Ishikawa (cell line): ENCODE measurements around the gene UBL5.

Experiments used
- CEBPB ChIP-seq: IDR thresholded peaks from 2 replicates; pipeline ENCODE4 v1.6.1; 2012
- CREB1 ChIP-seq: IDR thresholded peaks from 2 replicates; pipeline ENCODE4 v1.6.1; 2012; ENCODE audit warnings: low read depth
- EGR1 ChIP-seq: IDR thresholded peaks from 2 replicates; pipeline ENCODE4 v1.6.1; 2012
- EP300 ChIP-seq: IDR thresholded peaks from 2 replicates; pipeline ENCODE4 v1.6.1; 2012; ENCODE audit warnings: borderline replicate concordance
- FOXM1 ChIP-seq: IDR thresholded peaks from 2 replicates; pipeline ENCODE4 v1.6.1; 2012; ENCODE audit warnings: low read depth, borderline replicate concordance
- MAX ChIP-seq: IDR thresholded peaks from 2 replicates; pipeline ENCODE4 v1.6.1; 2012
- NFIC ChIP-seq: IDR thresholded peaks from 2 replicates; pipeline ENCODE4 v1.6.1; 2012
- RAD21 ChIP-seq: IDR thresholded peaks from 2 replicates; pipeline ENCODE4 v1.6.1; 2012; ENCODE audit warnings: low read depth
- REST ChIP-seq: IDR thresholded peaks from 2 replicates; pipeline ENCODE4 v1.6.1; 2012; ENCODE audit warnings: low read depth, mild to moderate bottlenecking
- TAF1 ChIP-seq: IDR thresholded peaks from 2 replicates; pipeline ENCODE4 v1.6.1; 2012; ENCODE audit warnings: low read depth, mild to moderate bottlenecking
- TCF12 ChIP-seq: IDR thresholded peaks from 2 replicates; pipeline ENCODE4 v1.6.1; 2012; ENCODE audit warnings: low read depth
- TEAD4 ChIP-seq: IDR thresholded peaks from 2 replicates; pipeline ENCODE4 v1.6.1; 2012
- USF1 ChIP-seq: IDR thresholded peaks from 2 replicates; pipeline ENCODE4 v1.6.1; 2012
- YY1 ChIP-seq: IDR thresholded peaks from 2 replicates; pipeline ENCODE4 v1.6.1; 2012; ENCODE audit warnings: low read depth
- ZBTB7A ChIP-seq: IDR thresholded peaks from 2 replicates; pipeline ENCODE4 v1.6.1; 2012; ENCODE audit warnings: low read depth

UBL5 gene

GRCh38 chr19:9791552-9792205 lies 36.0 kb upstream of the UBL5 start:
- TF ChIP-seq FOXM1 (no peak), EGR1 (peak; percentile 13; the same call in 1 of the 2 replicates), CREB1 (no peak), REST (no peak)

DNA sequence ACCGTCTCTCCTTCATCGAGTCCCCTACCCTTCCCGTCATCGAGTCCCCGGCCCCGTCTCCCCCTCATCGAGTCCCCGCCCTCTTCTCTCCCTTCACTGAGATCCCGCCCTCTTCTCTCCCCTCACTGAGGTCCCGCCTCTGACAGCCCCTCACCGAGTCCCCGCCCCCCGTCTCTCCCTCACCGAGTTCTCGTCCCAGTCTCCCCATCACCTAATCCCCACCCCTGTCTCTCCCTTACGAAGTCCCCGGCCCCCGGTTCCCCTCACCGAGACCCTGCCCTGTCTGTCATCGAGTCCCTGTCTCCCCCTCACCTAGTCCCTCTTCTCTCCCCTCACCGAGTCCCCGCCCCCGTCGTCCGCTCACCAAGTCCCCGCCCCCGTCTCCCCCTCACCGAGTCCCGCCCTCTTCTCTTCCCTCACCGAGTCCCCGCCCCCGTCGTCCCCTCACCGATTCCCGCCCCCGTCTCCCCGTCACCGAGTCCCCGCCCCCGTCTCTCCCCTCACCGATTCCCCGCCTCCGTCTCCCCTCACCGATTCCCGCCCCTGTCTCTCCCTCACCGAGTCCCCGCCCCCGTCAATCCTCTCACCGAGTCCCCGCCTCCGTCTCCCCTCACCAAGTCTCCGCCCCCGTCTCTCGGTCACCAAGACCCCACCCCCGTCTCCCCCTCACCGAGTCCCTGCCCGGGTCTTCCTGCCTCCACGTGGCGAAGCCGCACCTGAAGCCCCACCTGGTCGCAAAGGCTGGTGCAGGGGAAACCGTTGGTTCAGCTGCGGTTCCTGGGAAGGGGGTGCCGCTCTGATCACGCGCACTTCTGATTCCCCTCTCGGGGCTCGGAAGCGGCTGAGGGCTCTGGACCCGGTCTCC lies 35.3 kb upstream of the UBL5 start:
- TF ChIP-seq USF1 (peak; percentile 44), TCF12 (0 out of 2 replicates have a peak, but pooled peaks have one; percentile 26), EP300 (no peak), ZBTB7A (peak; percentile 82; the same call in 1 of the 2 replicates), MAX (peak; percentile 93), FOXM1 (no peak), YY1 (no peak), NFIC (no peak), RAD21 (peak; percentile 3; the same call in 1 of the 2 replicates), CREB1 (no peak), EGR1 (no peak), CEBPB (no peak)

GRCh38 chr19:9793071-9793591 lies 34.6 kb upstream of the UBL5 start:
- TF ChIP-seq CEBPB = no peak
- TF ChIP-seq TAF1 = no peak
- TF ChIP-seq MAX = peak; percentile 4; the same call in 1 of the 2 replicates
- no peak for TF ChIP-seq RAD21
- TF ChIP-seq REST = no peak

DNA sequence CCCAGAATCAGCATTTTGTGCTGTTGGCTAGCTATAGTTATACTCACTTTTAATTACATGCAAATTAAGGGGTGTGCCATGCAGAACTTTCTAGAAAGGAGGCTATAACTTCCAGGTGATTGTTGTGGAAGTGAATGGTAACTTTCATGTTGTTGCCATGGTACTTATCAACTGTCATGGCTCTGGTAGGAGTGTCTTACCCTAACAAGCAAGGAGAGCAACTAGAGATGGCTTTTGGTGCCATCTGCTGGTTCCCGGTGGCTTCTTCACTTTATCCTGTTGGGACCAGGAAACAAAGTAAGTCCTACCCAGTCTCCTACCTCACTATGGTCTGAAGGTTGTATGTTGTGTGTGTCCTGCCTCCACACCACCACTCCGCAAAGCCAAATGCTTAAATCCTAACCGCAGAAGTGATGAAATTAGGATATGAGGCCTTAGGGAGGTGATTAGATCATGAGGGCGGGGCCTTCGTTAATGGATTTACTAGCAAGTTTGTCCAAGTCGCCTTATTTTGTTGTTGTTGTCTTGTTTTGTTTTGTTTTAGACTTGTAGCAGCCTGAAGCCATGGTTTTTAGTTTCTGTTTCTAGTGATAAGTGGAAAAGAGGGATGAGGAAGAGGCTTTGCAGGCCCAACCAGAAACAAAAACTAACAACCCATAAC lies 31.5 kb upstream of the UBL5 start:
- TF ChIP-seq RAD21 (peak; percentile 93), YY1 (peak; percentile 61; the same call in 1 of the 2 replicates), ZBTB7A (no peak)

DNA sequence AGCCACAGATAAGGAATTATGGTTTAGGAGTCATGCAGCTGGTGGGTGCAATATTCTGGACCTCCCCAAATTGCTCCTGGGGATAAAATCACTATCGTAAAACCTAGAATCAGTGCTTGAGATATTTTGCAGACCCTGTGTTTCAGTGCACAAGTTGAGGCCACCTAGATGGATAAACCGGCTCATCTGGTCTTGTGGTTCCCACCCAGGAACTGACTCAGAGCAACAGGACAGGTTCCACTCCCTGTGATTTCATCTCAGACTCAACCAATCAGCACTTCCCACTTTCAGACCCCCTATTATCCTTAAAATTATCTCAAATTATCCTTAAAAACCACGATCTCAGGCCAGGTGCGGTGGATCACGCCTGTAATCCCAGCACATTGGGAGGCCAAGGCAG lies 29.8 kb upstream of the UBL5 start:
- TF ChIP-seq TCF12 (no peak), CEBPB (no peak), EP300 (no peak), TEAD4 (no peak), REST (no peak), USF1 (no peak), MAX (no peak), YY1 (no peak), EGR1 (no peak), FOXM1 (no peak), TAF1 (no peak), CREB1 (no peak), RAD21 (no peak), ZBTB7A (no peak), NFIC (no peak)
